Kidney epithelial cell (primary cell): ENCODE measurements around the gene OR1M1. TPM values are rescaled to one million over a fixed set of nuclear protein-coding genes. Genes with fewer than 3 reads are reported as not detected.
"Not testable (repeated sequence)": the region's sequence is repeated elsewhere in the genome, so short reads cannot be mapped to it uniquely, and the experiment has no call there.

Experiments used
- DNase-seq: peaks from one replicate; pipeline ENCODE4 v3.0.0-alpha.2; 2010; ENCODE audit warnings: low read depth
- H3K27me3 ChIP-seq: 2 replicates; pipeline ENCODE4 v1.6.0; 2011; ENCODE audit warnings: low read length; ENCODE audit not compliant: control insufficient read depth, insufficient read depth
- H3K36me3 ChIP-seq: 2 replicates; pipeline ENCODE4 v1.5.1; 2011; ENCODE audit warnings: low read length; ENCODE audit not compliant: control insufficient read depth, insufficient read depth
- H3K4me3 ChIP-seq: 2 replicates; pipeline ENCODE4 v1.5.1; 2011; ENCODE audit warnings: low read depth, mild to moderate bottlenecking, control low read depth, low read length
- CTCF ChIP-seq: IDR thresholded peaks from 2 replicates; pipeline ENCODE4 v1.5.1; 2011; ENCODE audit warnings: mild to moderate bottlenecking, moderate library complexity, low read length, control low read depth, inconsistent platforms; ENCODE audit not compliant: insufficient read depth, poor library complexity, severe bottlenecking
- total RNA-seq: library from RNA; depleted of rRNA; stranded (reverse); fragments of >200 nt; gene quantifications from 2 replicates; pipeline ENCODE4 v1.2.3, GENCODE V29; 2015

OR1M1 gene
- total RNA-seq, 1 donor from 2014 or later = not detected

DNA sequence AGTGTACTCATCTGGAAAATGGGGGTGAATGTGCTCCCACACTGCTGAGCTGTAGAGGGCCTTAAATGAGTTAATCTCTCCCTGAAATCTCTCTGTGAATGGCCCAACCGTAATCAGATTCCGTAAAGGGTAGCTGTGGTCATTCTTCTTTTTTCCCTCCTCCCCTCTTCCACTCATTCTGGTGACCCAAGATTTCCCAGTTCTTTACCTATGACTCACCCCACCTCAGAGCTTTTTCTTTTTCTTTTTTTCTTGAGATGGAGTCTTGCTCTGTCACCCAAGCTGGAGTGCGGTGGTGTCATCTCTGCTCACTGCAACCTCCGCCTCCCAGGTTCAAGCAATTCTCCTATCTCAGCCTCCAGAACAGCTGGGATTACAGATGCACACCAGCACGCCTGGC is 43.3 kb upstream of the OR1M1 start:
- TF ChIP-seq CTCF = no peak
- H3K4me3 ChIP-seq = no peak overlapping the region
- no peaks in the 10 kb centered on the region for H3K27me3 ChIP-seq
- no peak for DNase-seq
- no peaks in the 10 kb centered on the region for H3K36me3 ChIP-seq

DNA sequence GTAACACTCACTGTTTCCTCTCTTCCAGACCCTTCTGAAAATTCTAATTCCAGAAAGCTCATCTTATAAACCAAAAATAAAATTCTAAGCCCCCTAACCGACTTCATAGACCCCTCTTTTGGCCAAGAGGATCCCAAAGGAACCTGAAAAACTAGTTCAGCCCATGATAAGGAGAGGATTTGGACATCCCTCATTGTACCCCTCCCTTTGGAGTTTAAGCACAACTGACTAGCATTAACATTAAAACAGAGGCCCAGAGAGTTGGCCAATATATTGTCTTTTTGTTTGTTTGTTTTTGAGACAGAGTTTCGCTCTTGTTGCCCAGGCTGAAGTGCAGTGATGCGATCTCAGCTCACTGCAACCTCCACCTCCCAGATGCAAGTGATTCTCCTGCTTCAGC is 42.4 kb upstream of the OR1M1 start:
- DNase-seq = no peak

GRCh38 chr19:9046694-9047093 is 40.2 kb upstream of the OR1M1 start:
- TF ChIP-seq CTCF = no peak
- H3K27me3 ChIP-seq = no peaks in the 10 kb centered on the region
- no peak overlapping the region for H3K4me3 ChIP-seq
- H3K36me3 ChIP-seq = no peaks in the 10 kb centered on the region
- DNase-seq = no peak

More for the DNA sequence above, 42.4 kb upstream of the OR1M1 start:
- no peak for TF ChIP-seq CTCF
- no peaks in the 10 kb centered on the region for H3K27me3 ChIP-seq
- no peaks in the 10 kb centered on the region for H3K36me3 ChIP-seq
- H3K4me3 ChIP-seq = no peak overlapping the region

DNA sequence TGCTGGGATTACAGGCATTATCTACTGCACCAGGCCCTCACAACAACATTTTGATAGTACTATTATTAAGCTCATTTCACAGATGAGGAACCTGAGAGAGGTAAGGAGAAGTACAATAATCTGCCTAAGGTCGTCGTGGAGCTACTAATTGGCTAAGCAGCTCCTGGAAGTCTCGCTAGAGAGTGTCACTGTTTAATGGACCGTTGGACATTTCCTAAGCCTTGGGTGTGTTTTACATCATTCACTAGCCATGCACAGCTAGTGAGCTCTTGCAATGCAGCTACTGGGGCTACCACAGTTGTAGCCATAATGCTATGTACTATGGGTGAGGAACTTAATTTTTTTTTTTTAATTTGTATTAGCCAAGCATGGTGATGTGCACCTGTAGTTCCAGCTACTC is 34.0 kb upstream of the OR1M1 start:
- no peaks in the 10 kb centered on the region for H3K36me3 ChIP-seq
- DNase-seq = no peak
- H3K4me3 ChIP-seq = no peak overlapping the region
- no peak for TF ChIP-seq CTCF
- no peaks in the 10 kb centered on the region for H3K27me3 ChIP-seq

DNA sequence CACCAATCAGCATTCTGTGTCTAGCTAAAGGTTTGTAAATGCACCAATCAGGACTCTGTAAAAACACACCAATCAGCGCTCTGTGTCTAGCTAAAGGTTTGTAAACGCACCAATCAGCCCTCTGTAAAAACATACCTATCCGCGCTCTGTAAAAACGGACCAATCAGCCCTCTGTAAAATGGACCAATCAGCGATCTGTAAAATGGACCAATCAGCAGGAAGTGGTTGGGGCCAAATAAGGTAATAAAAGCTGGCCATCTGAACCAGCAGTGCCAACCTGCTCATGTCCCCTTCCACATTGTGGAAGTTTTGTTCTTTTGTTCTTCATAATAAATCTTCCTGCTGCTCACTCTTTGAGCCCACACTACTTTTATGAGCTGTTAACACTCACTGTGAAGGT is 33.2 kb upstream of the OR1M1 start:
- H3K27me3 ChIP-seq, H3K4me3 ChIP-seq, DNase-seq, H3K36me3 ChIP-seq: not testable (repeated sequence)

GRCh38 chr19:9054207-9054606 is 32.7 kb upstream of the OR1M1 start:
- no peaks in the 10 kb centered on the region for H3K27me3 ChIP-seq
- TF ChIP-seq CTCF = no peak
- H3K36me3 ChIP-seq = no peaks in the 10 kb centered on the region
- H3K4me3 ChIP-seq = no peak overlapping the region
- DNase-seq = no peak
